GM19468 (cell line): ENCODE results near the gene CLCN3.
"Not testable (repeated sequence)": the region's sequence is repeated elsewhere in the genome, so short reads cannot be mapped to it uniquely, and the experiment has no call there.

ENCODE experiments used
- ATAC-seq: cut with Tn5 transposase; IDR thresholded peaks from one replicate; pipeline ENCODE4 v1.9.1; 2021; ENCODE audit warnings: mild to moderate bottlenecking, moderate library complexity, moderate number of reproducible peaks; ENCODE audit not compliant: unreplicated experiment; ENCODE audit errors: extremely low read depth

The CLCN3 gene

DNA sequence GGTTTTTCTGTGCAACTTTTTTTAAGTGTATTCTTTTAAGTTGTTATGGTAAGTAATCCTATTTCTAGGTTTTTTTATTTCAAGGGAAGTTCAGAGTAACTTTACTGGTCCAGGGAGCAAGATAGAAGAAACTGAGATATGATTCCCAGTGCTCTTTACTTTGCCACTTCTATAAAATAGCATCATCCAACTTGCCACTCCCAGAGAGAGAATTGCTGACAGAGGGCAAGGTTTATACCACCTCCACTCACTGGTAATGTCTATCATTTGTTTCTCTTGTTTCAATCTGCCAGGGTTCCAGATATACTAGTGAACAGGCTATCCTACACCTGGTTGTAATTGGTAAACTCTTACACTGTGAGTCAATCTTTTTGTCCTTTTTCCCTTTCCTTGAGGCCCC lies 3.5 kb upstream of the CLCN3 start:
- no peak for ATAC-seq

DNA sequence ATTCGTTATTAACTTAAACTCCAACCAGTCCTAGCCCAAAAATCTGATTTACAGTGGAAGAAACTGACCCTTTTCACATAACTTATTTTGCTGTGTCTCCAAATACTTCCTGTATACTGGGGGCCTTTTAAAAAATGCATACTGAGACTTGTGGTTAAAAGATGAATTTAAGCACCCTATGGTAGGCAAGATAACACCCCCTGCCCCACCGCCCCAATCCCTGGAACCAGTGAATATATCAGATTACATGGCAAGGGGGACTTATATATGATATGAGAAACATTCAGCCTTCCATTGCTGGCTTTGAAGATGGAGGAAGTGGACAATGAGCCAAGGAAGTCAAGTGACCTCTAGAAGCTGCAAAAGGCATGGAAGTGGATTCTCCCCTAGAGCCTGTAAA lies 3.1 kb upstream of the CLCN3 start:
- no peak for ATAC-seq

DNA sequence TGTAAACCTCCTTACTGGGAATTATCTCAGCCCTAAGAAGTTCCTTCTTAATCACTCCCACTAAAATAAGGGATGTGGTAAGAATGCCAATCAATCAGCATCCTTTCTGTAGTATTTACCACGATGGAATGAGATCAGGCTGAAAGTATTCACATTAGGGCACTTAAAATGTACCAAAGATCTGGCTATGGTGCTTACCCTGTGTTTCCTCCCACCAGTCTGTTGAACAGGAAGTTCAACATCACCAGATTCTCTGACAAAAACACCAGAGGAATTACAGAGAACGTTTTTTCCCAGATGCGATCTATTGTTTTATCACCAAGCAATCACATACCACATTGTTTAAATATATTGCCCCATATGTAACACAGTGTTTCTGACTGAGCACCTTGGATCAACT lies 2.1 kb upstream of the CLCN3 start:
- ATAC-seq, result no peak

DNA sequence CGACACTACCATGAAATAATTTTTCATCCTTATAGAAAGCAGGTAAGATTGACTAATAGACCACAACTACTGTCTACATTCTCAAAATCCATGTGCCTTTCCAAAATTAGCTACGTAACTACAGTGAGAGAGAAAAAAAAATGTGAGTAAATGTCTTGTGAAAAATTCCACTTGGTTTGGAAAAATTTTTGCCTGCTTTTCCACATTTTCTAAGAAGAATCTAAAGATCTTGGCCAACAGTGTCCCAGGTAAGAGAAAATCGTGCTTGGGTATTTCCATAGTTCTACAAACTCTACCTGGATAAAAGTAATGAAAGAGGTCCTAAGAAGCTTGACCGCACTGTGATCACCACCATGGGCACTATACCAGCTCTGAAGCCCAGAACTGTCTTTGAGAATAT lies 1.4 kb upstream of the CLCN3 start:
- ATAC-seq, result no peak

DNA sequence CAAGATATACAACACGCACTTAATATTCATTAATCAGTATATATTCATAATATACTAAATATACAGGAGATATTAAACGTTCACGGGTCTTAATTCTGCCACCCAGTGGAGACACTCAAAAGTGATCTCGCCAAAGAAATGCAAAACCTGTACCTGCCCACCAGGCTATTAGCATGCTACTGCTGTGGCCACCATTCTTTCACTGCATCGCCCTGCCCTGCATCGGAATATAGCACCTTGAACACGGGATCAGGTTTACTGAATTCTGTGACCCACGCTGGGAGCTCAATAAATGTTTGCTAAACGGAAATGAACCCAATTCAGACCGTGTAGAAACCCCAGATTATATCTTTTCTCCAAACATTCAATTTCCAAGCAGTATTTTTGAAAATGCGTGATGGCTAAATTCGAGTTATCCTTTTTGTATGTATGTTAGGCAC lies 840 bp upstream of the CLCN3 start:
- ATAC-seq, result peak; percentile 31

DNA sequence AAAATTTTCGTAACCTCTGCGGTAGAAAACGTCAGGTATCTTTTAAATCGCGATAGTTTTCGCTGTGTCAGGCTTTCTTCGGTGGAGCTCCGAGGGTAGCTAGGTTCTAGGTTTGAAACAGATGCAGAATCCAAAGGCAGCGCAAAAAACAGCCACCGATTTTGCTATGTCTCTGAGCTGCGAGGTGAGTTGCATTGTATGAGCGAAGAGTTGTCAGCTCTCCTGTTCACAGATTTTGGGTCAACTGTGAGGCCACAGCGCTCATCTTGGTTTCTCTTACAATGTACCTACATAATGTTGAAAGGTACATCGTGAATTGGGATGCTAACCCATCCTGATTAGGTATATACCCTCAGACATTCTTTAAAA lies 486 bp downstream of the CLCN3 start:
- no peak for ATAC-seq

DNA sequence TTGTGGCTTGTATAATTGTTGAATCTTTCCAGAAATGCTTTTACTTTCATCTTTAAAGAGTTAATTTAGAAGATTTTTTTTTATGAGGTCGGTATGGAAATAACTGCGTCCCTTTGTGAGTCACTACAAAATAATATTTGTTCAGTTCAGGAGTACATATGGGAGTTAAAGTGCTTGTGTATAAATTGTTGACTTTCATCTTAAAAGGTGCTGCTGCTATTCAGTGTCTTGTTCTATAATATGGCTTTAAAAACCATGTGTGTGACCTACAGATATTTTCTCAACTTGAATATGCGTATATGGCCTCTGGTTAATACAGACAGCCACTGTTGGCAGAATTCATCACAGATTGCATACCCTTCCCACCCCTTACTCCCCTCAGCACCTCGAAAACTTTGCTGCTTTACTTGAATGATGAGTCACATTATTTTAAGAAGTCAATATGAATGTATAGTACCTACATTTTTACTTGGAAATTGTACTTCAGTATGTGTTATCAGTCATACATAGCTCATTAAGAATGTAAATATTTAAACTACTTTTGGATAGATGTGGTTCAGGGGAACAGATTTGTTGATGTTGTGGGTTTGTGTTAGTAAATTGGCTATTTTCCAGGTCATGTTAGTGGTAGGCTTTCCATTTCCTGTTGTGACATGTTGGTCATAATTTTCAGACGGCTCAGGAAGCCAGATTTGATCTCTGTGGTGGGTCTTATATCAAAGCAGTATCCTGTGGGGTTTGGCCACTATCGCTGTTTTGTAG lies 1.5 kb downstream of the CLCN3 start:
- no peak for ATAC-seq

DNA sequence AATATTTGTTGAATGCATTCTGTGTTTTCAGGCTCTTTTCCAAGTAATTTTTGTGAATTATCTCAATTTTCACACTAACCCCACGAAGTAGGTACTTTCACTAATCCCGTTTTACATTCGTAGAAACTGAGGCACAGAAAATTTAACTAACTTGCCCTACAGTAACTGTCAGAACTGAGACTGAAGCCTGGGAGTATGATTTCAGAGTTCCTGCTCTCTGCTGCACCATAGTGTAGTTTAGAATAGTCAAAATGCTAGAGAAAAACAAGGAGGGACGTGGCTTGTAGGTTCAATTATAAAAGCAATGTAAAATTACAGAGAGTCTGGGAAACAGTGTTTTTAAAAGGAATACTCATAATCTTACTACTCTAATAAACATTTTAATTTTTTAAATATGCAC lies 2.2 kb downstream of the CLCN3 start:
- ATAC-seq, result no peak

DNA sequence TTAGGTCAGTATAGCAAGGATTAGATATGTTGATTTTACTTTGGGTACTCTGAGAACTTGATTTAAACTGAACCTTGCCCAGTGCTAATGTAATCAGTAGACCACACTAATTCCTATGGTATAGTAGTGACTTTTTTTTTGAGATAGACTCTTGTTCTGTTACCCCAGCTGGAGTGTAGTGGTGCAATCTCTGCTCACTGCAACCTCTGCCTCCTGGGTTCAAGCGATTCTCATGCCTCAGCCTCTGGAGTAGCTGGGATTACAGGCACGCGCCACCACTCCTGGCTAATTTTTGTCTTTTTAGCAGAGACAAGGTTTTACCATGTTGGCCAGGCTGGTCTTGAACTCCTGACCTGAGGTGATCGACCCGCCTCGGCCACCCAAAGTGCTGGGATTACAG lies 3.6 kb downstream of the CLCN3 start:
- not testable (repeated sequence) for ATAC-seq

DNA sequence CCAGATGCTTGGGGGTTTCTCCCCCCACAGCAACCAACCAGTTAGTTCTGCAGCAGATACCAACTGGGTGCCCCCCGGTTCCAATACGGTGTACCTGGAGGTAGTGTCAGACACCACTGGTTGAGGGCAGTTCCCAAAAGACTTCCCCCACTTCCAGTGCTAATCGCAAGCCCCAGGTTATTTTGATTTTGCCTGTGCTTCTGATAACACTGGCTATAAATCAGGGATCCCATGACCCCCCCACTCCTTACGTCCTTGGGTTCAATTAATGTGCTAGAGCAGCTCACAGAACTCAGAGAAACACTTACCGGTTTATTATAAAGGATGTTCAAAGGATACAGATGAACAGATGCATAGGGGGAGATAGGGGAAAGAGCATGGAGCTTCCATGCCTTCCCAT lies 5.5 kb downstream of the CLCN3 start:
- ATAC-seq, result no peak

DNA sequence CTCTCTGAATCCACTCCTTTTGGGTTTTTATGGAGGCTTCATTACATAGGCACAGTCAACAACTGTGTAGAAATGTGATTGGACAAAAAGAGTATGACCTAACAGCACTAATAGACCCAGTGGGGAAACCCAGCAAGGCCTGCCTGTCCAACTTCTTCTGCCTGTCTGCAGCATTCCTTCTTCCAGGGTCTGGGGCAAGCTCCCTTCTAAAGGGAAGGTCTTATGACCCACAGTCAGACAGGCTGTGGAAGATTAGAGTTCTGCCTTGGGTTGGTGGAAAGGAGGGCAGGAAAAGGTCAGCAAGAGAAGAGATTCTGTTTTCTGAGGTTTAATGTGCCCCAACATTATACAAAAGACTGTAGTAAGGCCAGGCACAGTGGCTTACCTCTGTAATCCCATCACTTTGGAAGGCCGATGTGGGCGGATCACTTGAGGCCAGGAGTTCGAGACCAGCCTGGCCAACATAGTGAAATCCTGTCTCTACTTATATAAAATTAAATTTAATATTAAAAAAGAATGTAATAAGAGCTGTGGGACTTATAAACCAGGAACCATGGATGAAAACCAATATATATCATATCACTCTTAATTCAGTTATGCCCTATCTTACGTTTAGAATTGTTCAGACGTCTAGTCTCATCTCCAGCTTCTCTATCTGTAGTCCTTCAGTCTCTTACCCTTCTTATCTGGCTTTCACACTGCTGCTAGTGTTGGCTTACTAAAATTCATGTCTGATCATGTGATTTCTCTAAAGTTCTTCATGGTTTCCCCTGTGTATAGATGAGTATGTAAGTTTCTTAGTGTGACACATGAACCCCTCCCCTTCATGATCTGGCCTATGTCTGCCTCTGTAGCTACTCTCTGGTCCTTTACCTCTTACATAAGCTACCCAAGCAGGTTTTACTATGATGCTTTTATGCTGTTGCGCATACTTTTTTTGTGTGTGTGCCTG lies 6.2 kb downstream of the CLCN3 start:
- peak; percentile 23 for ATAC-seq

DNA sequence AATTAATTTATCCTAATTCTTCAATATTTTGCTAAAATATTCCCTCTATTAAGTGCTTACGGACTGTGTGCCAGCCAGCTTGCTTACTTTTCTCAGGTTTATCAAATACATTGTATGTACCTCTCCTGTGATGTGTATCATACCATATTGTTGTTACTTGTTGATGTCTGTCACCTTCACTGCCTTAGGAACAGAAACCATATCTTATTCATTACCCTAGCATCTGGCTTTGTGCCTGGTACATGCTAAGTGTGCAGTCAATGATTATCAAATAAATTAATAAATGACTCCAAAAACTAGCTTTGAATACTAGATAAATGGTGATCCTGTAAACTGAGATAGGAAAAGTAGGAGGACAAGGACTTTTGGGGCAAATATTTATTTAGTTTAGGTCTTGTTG lies 6.9 kb downstream of the CLCN3 start:
- ATAC-seq, result peak; percentile 56

DNA sequence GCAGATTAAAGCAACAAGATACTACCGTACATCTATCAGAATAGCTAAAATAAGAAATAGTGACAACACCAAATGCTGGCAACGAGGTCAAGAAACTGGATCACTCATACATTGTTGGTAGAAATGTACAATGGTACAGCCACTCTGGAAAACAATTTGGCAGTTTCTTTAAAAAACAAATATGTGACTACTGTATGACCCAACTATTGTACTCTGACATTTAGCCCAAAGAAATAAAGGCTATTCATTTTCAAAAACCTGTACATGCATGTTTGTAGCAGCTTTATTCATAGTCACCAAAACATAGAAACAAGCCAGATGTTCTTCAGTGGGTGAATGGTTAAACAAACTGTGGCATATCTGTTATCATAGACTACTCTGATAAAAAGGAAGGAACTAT lies 8.2 kb downstream of the CLCN3 start:
- no peak for ATAC-seq

DNA sequence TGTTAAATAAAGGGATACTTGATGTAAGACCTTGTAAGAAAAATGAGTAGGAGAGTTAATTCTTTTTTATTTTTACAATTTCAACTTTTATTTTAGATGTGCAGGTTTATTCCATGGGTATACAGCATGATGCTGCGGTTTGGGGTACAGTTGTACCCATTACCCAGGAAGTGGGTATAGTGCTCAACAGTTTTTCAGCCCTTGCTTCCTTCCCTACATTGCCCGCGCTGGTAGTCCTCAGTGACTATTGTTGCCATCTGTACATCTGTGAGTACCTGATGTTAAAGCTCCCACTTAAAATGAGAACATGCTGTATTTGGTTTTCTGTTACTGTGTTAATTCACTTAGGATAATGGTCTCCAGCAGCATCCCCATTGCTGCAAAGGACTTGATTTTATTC lies 9.7 kb downstream of the CLCN3 start:
- ATAC-seq, result no peak

DNA sequence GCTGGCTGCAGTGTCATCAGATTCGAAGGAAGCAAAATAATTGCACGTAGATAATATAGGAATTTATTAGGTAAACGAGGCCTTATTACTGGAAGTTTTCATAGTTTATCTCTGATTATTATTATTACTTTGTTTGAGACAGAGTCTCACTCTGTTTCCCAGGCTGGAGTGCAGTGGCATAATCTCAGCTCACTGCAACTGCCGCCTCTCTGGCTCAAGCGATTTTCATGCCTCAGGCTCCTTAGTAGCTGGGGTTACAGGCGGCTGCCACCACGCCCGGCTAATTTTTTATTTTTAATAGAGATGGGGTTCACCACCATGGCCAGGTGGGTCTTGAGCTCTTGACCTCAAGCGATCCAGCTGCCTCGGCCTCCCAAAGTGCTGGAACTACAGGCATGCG lies 12.5 kb downstream of the CLCN3 start:
- no peak for ATAC-seq

DNA sequence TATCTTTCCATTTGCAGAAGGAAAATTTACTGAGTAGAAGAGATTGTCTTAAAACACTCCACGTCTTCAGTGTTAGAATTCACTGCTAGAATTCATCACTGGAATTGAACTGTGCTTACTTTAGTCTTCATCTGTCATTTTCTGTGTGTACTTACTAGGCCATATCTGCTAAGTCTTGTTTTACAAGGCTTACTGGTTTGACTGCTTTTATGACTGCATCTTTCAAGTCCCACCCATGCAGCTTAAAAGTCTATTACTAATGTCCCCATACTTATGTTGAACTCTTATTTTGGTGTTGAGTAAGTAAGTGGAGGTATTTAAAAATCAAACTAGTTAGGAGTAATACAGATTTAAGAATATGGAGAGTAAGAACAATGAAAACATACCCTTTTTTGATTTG lies 14.6 kb downstream of the CLCN3 start:
- ATAC-seq, result no peak

DNA sequence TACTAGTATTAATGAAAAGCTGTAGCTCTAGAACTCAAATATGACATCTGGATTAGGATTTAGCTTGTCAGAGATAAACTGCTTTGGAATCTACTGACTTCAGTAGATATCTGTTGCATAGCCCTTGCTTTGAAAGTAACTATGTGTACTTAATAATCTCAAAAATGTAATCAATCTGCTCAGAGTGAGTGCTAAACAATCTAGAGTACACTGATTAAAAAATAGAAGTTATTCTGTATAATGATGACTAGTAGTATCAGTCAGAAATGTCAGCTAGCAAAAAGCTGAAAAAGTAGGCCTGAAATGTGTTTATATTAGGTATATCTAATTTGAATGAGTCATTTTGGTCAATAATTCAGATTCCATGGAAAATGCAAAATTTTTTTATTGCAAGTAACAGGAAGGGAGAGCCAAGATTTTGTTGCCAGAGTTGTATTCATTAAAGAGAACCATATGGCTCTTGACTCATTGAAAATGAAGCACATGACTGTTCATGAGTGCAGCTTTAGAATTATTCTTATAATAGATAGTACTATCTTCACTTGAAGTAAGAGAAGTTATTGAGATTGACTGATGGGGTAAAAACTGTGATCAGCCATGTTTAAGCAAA lies 20.0 kb downstream of the CLCN3 start:
- no peak for ATAC-seq

DNA sequence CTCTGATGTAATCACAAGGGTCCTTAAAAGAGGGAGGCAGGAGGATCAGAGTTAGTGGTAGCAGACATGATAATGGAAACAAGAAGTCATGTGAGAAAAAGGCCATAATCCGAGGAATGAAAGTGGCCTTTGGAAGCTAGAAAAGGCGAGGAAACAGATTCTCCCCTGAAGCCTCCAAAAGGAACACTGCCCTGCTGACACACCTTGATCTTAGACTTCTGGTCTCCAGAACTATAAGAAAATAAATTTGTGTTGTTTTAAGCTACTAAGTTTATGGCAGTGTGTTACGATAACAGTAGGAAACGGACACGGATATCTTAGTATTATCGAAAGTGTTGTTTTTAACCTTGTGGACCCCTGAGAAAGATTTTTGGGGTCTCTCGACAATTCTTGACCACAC lies 24.4 kb downstream of the CLCN3 start:
- no peak for ATAC-seq

DNA sequence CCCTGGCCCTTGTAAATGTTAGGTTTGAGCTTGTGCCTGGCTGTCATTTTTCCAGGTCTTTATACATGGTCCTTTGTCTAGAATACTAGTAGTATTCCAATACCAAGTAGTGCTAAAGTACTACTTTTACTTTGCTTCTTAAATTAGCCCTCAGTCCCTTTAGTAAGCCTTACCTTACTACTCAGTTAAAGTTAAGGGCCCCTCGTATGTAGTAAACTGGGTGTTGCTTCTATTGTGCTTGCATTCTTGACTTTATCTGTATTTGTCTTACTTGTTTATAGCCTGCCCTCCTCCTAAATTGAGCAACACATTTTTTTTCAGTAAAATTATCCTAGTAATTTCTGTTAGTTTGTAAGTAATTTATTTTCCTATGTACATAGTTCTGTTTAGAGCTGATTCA lies 25.2 kb downstream of the CLCN3 start:
- ATAC-seq, result no peak

DNA sequence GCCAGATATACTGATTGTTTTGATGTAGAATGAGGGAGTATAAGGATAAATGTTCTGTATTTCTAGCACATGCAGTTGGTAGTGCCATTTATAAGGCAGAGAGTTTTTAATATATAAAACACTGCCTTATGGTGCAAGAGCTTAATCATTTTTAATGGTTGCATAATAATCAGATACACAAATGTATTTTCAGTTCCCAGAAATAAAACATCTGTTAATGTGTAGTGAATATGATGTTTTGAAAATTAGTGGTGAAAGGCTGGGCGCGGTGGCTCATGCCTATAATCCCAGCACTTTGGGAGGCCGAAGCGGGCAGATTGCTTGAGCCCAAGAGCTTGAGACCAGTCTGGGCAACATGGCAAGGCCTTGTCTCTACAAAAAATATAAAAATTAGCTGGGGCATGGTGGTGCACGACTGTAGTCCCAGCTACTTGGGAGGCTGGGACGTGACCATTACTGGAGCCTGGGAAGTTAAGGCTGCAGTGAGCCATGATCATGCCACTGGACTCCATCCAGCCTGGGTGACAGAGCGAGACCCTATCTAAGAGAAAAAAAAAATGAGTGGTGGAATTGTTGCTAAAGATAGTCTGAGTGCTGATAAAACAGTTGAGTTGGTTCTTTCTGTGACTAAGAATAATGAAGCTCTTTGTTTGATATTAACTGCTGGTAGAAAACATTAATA lies 29.3 kb downstream of the CLCN3 start:
- no peak for ATAC-seq
